Gastrocnemius medialis (tissue), 4 donors: ENCODE measurements around the gene PHLDA2. TPM values are rescaled to one million over a fixed set of nuclear protein-coding genes. Genes with fewer than 3 reads are reported as not detected.
A peak's percentile ranks its signal among the peaks of the same experiment; 100 is the strongest.

Experiments
- ATAC-seq, 2 donors: fragments of 150-250 bp; one replicate each; pipeline ENCODE4 v1.9.1; 2016
- DNase-seq, 2 donors: peaks; one replicate each; pipeline ENCODE4 v3.0.0-alpha.2; 2019
- H3K27ac ChIP-seq, 4 donors: fragments of 200-600 bp; sonication (generic); 1 replicate in 1 of 4; 2 replicates in 3 of 4; pipeline ENCODE4 v1.5.1; 2016 to 2018; ENCODE audit warnings: mild to moderate bottlenecking in 2 of 4, moderate library complexity in 1 of 4
- H3K27me3 ChIP-seq, 3 donors: fragments of 200-600 bp; sonication (generic) in 2 of 3; 1 replicate in 1 of 3; 2 replicates in 2 of 3; pipeline versions ENCODE4 v1.5.1 to v1.6.0; 2016 to 2019; ENCODE audit warnings: mild to moderate bottlenecking in 1 of 3, moderate library complexity in 1 of 3
- H3K36me3 ChIP-seq, 2 donors: fragments of 200-600 bp; sonication (generic) in 1 of 2; one replicate each; pipeline ENCODE4 v1.5.1; 2017 to 2018
- H3K4me1 ChIP-seq, 2 donors: fragments of 200-600 bp; sonication (generic) in 1 of 2; one replicate each; pipeline ENCODE4 v1.5.1; 2016 to 2017; ENCODE audit warnings: mild to moderate bottlenecking in 2 of 2
- H3K4me3 ChIP-seq, 4 donors: fragments of 200-600 bp; sonication (generic) in 3 of 4; 1 replicate in 1 of 4; 2 replicates in 3 of 4; pipeline ENCODE4 v1.5.1; 2016 to 2019; ENCODE audit warnings: mild to moderate bottlenecking in 2 of 4
- H3K9me3 ChIP-seq, 3 donors: fragments of 200-600 bp; sonication (generic) in 2 of 3; 1 replicate in 1 of 3; 2 replicates in 2 of 3; pipeline ENCODE4 v1.5.1; 2016 to 2019
- POLR2A ChIP-seq, 2 donors: fragments of 450-650 bp; IDR thresholded peaks; one replicate each; pipeline ENCODE4 v1.6.1; 2017; ENCODE audit warnings: antibody characterized with exemption in 2 of 2, mild to moderate bottlenecking in 2 of 2, moderate library complexity in 2 of 2
- in situ Hi-C, 4 donors: fragments of 200-750 bp; cut with MboI; loops; one replicate each; pipeline versions ENCODE4 v1.15.0 to v1.8.0; 2017; ENCODE audit warnings: low sequenced_read_pairs in 4 of 4
- intact Hi-C: fragments of 100-400 bp; cut with DNase I; formaldehyde crosslinking; loops from one replicate; pipeline ENCODE4 v1.15.1; 2023; ENCODE audit warnings: low total_unique reads
- total RNA-seq, 4 donors: library from RNA; depleted of rRNA; stranded (reverse); fragments of >200 nt; gene quantifications; one replicate each; pipeline versions ENCODE4 v1.1.0 to v1.2.3, GENCODE V29; 2016
- TF ChIP-seq, protein P1 (sequence below), 5 experiments: fragments of 450-650 bp in 3 of 5; fragments of 200-600 bp in 2 of 5; sonication (generic) in 2 of 5; IDR thresholded peaks in 4 of 5; conservative IDR thresholded peaks in 1 of 5; 1 replicate in 4 of 5; 2 replicates in 1 of 5; pipeline ENCODE4 v1.5.1; 2016 to 2019; ENCODE audit warnings: antibody characterized with exemption in 5 of 5, mild to moderate bottlenecking in 3 of 5, moderate library complexity in 3 of 5

Gene PHLDA2
- total RNA-seq, 4 donors from 2014 or later = 1.4 TPM; not detected in 3

DNA sequence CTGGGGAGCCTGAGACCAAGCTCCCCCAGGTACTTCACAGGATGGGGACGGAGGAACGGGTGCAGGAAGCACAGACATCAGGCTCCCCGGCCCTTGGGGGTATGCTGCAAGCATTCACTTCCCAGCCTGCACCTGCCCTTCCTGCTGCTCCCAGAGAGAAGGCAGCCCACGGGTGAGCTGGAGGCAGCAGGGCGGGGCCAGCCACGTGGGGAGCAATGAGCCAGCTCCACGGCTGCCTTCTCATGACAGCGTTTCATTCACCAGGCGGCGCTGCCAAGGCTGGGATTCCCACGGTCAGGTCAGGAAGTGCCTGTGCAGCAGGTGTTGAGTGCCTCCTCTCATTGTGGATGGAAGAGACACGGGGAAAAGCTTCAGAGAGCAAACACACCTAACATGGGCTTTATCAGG is 14.5 kb upstream of the PHLDA2 start:
- Histone ChIP-seq H3K27me3 (no peaks in the 10 kb centered on the region), H3K27ac (no peak overlapping the region)
- DNase-seq = no peak

DNA sequence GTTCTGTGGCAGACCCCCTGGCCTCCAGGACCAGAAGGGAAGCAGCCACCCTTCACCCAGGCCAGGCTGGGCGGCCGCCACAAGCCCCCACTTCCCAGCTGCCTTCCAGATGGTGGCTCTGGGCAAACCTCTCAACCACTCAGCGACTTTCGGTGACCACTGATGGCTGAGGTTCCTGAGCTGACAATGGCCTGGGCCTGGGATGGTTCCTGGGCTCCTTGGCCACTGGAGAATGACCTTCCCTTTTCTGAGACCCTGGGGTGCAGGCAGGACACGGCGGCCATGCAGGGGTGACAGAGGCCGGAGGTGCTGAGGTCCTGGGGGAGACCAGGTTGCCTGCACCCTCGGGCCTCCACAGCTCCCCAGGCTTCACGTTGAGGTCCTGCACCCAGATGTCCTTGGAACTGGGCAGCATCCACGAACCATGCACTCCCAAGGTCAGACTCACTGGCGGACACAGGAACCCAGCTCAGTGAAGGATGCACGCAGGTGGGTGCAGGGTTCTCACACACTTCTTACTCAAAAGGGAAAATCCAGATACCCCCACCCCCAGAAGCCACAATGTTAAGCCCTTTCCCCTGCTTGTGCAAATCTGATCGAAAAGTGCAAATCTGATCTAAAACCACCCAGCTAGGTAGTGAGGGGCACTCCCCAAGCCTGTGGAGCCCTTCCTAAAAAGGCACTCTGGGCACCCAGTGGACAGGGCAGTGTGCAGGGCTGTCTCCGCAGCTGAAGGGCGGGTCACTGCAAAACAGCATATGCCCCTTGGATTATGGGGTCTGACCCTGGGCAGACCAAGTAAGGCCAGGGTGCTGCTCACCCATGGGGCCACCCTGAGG is 13.9 kb upstream of the PHLDA2 start:
- H3K9me3 ChIP-seq = peaks cover 0 to 4% (median 0%) of the 10 kb centered on the region in 3 donors
- TF ChIP-seq POLR2A (IDR thresholded peaks at IDR 0.05) = no peak
- TF ChIP-seq, protein P1, sequence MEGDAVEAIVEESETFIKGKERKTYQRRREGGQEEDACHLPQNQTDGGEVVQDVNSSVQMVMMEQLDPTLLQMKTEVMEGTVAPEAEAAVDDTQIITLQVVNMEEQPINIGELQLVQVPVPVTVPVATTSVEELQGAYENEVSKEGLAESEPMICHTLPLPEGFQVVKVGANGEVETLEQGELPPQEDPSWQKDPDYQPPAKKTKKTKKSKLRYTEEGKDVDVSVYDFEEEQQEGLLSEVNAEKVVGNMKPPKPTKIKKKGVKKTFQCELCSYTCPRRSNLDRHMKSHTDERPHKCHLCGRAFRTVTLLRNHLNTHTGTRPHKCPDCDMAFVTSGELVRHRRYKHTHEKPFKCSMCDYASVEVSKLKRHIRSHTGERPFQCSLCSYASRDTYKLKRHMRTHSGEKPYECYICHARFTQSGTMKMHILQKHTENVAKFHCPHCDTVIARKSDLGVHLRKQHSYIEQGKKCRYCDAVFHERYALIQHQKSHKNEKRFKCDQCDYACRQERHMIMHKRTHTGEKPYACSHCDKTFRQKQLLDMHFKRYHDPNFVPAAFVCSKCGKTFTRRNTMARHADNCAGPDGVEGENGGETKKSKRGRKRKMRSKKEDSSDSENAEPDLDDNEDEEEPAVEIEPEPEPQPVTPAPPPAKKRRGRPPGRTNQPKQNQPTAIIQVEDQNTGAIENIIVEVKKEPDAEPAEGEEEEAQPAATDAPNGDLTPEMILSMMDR (IDR thresholded peaks at IDR 0.05 in 4 of 5, conservative IDR thresholded peaks at IDR 0.05 in 1 of 5) = no peak

More for the DNA sequence above, 14.5 kb upstream of the PHLDA2 start:
- intact Hi-C loops (no loop called here), in situ Hi-C loops (no loop called here)
- Histone ChIP-seq H3K36me3 (peaks cover 0 to 12% of the 10 kb centered on the region in 2 donors), H3K9me3 (peaks cover 0 to 4% (median 0%) of the 10 kb centered on the region in 3 donors), H3K4me3 (no peak overlapping the region), H3K4me1 (peaks cover 12 to 22% of the 10 kb centered on the region in 2 donors)
- TF ChIP-seq, protein P1 (IDR thresholded peaks at IDR 0.05 in 4 of 5, conservative IDR thresholded peaks at IDR 0.05 in 1 of 5) = no peak
- TF ChIP-seq POLR2A (IDR thresholded peaks at IDR 0.05) = no peak
- no peak for ATAC-seq

DNA sequence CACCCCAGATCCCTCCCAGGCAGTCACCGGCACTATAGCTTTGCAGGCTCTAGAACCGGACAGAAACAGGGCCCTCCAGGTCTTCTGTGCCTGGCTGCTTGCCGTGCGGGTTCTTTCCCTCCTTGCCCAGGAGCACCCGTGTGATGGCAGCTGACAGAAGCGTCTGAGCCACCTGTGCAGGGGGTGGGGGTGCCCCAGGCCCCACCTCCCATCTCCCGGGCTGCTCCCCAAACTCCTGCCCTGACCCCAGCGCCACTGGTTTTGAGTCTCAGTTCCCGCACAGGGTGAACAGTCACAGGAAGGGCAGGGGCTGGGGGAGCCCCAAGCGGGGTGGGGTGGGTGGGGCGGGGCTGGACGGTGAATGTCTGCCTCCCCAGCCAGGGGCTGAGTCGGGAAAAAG is 13.2 kb upstream of the PHLDA2 start:
- intact Hi-C loops = no loop called here
- ATAC-seq (no peak), DNase-seq (no peak)
- no peaks in the 10 kb centered on the region for H3K27me3 ChIP-seq
- H3K4me3 ChIP-seq = no peak overlapping the region
- H3K27ac ChIP-seq = no peak overlapping the region
- peaks cover 0 to 12% of the 10 kb centered on the region in 2 donors for H3K36me3 ChIP-seq
- H3K4me1 ChIP-seq = peaks cover 12 to 22% of the 10 kb centered on the region in 2 donors
- in situ Hi-C loops = no loop called here
- H3K9me3 ChIP-seq = peaks cover 0 to 4% (median 0%) of the 10 kb centered on the region in 3 donors
- TF ChIP-seq POLR2A (IDR thresholded peaks at IDR 0.05) = no peak
- TF ChIP-seq, protein P1 (IDR thresholded peaks at IDR 0.05 in 4 of 5, conservative IDR thresholded peaks at IDR 0.05 in 1 of 5) = no peak

More for the DNA sequence above, 13.9 kb upstream of the PHLDA2 start:
- H3K27me3 ChIP-seq = no peaks in the 10 kb centered on the region
- ATAC-seq (no peak), DNase-seq (no peak)
- H3K27ac ChIP-seq = no peak overlapping the region
- in situ Hi-C loops = no loop called here
- peaks cover 12 to 22% of the 10 kb centered on the region in 2 donors for H3K4me1 ChIP-seq
- H3K36me3 ChIP-seq = peaks cover 0 to 12% of the 10 kb centered on the region in 2 donors
- no peak overlapping the region for H3K4me3 ChIP-seq
- intact Hi-C loops = no loop called here

DNA sequence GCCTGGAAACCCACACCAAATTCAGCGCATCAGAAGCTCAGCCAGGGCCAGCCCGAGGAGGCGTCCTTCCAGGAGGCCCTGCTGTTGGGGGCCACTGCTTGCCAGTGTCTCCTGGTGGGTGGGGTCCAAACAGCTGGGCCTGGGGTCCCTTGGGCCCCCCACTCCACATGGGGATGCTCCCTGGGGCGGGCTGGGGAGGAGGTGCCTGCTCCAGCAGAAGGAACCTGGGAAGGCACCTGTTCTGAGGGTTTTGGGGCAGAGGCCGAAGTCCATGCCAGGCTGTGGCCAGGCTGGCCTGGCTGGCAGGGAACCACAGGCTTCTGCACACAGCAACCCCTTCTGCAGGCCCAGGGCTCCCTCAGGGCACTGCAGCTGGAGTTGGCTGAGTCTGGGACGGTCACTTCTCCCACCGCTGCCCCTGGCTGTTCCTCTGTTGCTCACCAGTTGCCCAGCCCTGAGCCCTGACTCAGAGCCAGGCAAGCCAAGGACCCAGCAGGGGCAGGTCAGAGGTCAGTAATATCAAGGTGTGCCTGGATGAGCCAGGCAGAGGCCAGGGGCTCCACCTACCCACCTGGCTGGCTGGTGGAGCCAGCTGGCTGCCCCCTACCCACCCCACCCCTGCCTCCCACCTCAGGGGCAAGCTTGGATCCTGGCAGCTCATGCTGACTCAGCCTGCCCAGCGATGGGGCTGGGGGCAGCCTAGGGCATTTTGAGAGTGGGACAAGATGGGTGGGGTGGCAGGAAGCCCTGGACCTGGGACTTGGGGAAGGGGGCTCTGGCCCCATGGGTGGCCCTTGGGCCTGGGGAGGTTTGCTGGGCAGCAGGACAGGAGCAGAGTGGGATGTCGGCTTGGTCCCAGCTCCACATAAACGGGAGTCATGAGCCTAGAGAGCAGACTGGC is 12.0 kb upstream of the PHLDA2 start:
- no peak overlapping the region for H3K4me3 ChIP-seq
- intact Hi-C loops (no loop called here), in situ Hi-C loops (no loop called here)
- H3K27me3 ChIP-seq = no peaks in the 10 kb centered on the region
- peaks cover 0 to 12% of the 10 kb centered on the region in 2 donors for H3K36me3 ChIP-seq
- DNase-seq = no peak
- H3K4me1 ChIP-seq = peaks cover 12 to 22% of the 10 kb centered on the region in 2 donors
- TF ChIP-seq, protein P1 (IDR thresholded peaks at IDR 0.05 in 4 of 5, conservative IDR thresholded peaks at IDR 0.05 in 1 of 5) = no peak
- H3K27ac ChIP-seq = no peak overlapping the region
- peak in 1 of 2 donors; percentile 12 for ATAC-seq
- peaks cover 0 to 4% (median 0%) of the 10 kb centered on the region in 3 donors for H3K9me3 ChIP-seq
